B cell (primary cell): ENCODE results near the gene DOK7. TPM values are rescaled to one million over a fixed set of nuclear protein-coding genes. Genes with fewer than 3 reads are reported as not detected.

Source experiments
- ATAC-seq: fragments of 200-7000 bp; cut with Tn5 transposase; one replicate; pipeline ENCODE4 v1.10.0; 2021; ENCODE audit warnings: low read depth, mild to moderate bottlenecking, moderate number of reproducible peaks, moderate library complexity
- CTCF ChIA-PET: fragments of 350-600 bp; sonication (Branson Sonifier 250); formaldehyde crosslinking; loops from one replicate; lab custom pipeline; 2021; ENCODE audit warnings: antibody characterized with exemption, inconsistent platforms; lab: Charles Lee
- POLR2A ChIA-PET: fragments of 350-600 bp; sonication (Branson Sonifier 250); formaldehyde crosslinking; loops from one replicate; lab custom pipeline; 2021; ENCODE audit warnings: antibody characterized with exemption; lab: Charles Lee
- DNase-seq: peaks from one replicate; pipeline ENCODE4 v3.0.0; 2013
- H2AFZ ChIP-seq: 2 replicates; pipeline ENCODE4 v1.6.1; 2012; ENCODE audit warnings: mild to moderate bottlenecking, low read depth, low read length; ENCODE audit not compliant: insufficient read depth, poor library complexity, severe bottlenecking
- H3K27ac ChIP-seq, 2 donors: 1 replicate in 1 of 2; 2 replicates in 1 of 2; pipeline ENCODE4 v1.5.1; 2012 to 2013; ENCODE audit warnings: low read length in 2 of 2, mild to moderate bottlenecking in 2 of 2, moderate library complexity in 1 of 2
- H3K27me3 ChIP-seq, 4 experiments: fragments of 200-600 bp in 1 of 4; sonication (generic) in 1 of 4; replicated peaks in 1 of 4; 1 replicate in 2 of 4; 2 replicates in 2 of 4; pipeline versions ENCODE4 v1.6.1 to v1.7.0; 2013 to 2016; ENCODE audit warnings: low read length in 3 of 4, mild to moderate bottlenecking in 2 of 4, mixed read lengths in 1 of 4, moderate library complexity in 1 of 4; ENCODE audit not compliant: insufficient read depth in 4 of 4, control insufficient read depth in 3 of 4; ENCODE audit errors: control extremely low read depth in 1 of 4
- H3K36me3 ChIP-seq, 2 experiments: replicated peaks in 1 of 2; 1 replicate in 1 of 2; 2 replicates in 1 of 2; pipeline versions ENCODE4 v1.6.1 to v1.7.1; 2013; ENCODE audit warnings: low read length in 1 of 2; ENCODE audit not compliant: insufficient read depth in 2 of 2, control insufficient read depth in 1 of 2; ENCODE audit errors: control extremely low read depth in 1 of 2, extremely low read depth in 1 of 2
- H3K4me1 ChIP-seq, 2 donors: fragments of 200-600 bp in 1 of 2; sonication (generic) in 1 of 2; 1 replicate in 1 of 2; 2 replicates in 1 of 2; pipeline versions ENCODE4 v1.5.1 to v1.6.1; 2013 to 2017; ENCODE audit warnings: low read length in 2 of 2; ENCODE audit not compliant: control insufficient read depth in 2 of 2, insufficient read depth in 2 of 2
- H3K4me2 ChIP-seq: replicated peaks from 2 replicates; pipeline ENCODE3; 2012; ENCODE audit warnings: mild to moderate bottlenecking, low read depth, low read length; ENCODE audit not compliant: poor library complexity, severe bottlenecking
- H3K4me3 ChIP-seq, 5 experiments: fragments of 200-600 bp in 1 of 5; sonication (generic) in 1 of 5; 1 replicate in 3 of 5; 2 replicates in 2 of 5; pipeline versions ENCODE4 v1.5.1 to v1.7.0; 2011 to 2016; ENCODE audit warnings: low read length in 4 of 5, mild to moderate bottlenecking in 4 of 5, low read depth in 2 of 5, control low read depth in 1 of 5, moderate library complexity in 1 of 5; ENCODE audit not compliant: insufficient read depth in 1 of 5; ENCODE audit errors: control extremely low read depth in 1 of 5, extremely low read depth in 1 of 5
- H3K79me2 ChIP-seq: fragments of 200-600 bp; sonication (generic); one replicate; pipeline ENCODE4 v1.6.0; 2016; ENCODE audit warnings: low read length; ENCODE audit not compliant: control insufficient read depth, insufficient read depth
- H3K9ac ChIP-seq: fragments of 200-600 bp; sonication (generic); 2 replicates; pipeline ENCODE4 v1.6.1; 2017; ENCODE audit warnings: mild to moderate bottlenecking, low read length, moderate library complexity
- H3K9me3 ChIP-seq, 3 donors: one replicate each; pipeline versions ENCODE4 v1.6.1 to v1.7.1; 2013; ENCODE audit warnings: low read length in 2 of 3; ENCODE audit not compliant: control insufficient read depth in 2 of 3, insufficient read depth in 1 of 3; ENCODE audit errors: control extremely low read depth in 1 of 3
- H4K20me1 ChIP-seq: 2 replicates; pipeline ENCODE4 v1.6.0; 2012; ENCODE audit warnings: mild to moderate bottlenecking, low read length; ENCODE audit not compliant: insufficient read depth, control insufficient read depth, poor library complexity, severe bottlenecking
- H3K27ac Mint-ChIP-seq: one replicate; pipeline ENCODE4 v1.8.0; 2021; ENCODE audit warnings: mixed read lengths
- H3K27me3 Mint-ChIP-seq: one replicate; pipeline ENCODE4 v1.8.0; 2021; ENCODE audit warnings: mixed read lengths
- H3K4me1 Mint-ChIP-seq: one replicate; pipeline ENCODE4 v1.8.0; 2021; ENCODE audit warnings: mixed read lengths
- H3K4me3 Mint-ChIP-seq: one replicate; pipeline ENCODE4 v1.8.0; 2021; ENCODE audit warnings: mixed read lengths
- H3K9me3 Mint-ChIP-seq: one replicate; pipeline ENCODE4 v1.8.0; 2022; ENCODE audit warnings: mixed read lengths; ENCODE audit not compliant: insufficient read depth
- CTCF ChIP-seq: fragments of 200-600 bp; IDR thresholded peaks from one replicate; pipeline ENCODE4 v1.8.0; 2022; ENCODE audit warnings: antibody characterized with exemption, mild to moderate bottlenecking
- EZH2 ChIP-seq: IDR thresholded peaks from 2 replicates; pipeline ENCODE4 v1.6.1; 2012; ENCODE audit warnings: borderline replicate concordance, low read depth, mild to moderate bottlenecking, moderate library complexity, low read length; ENCODE audit not compliant: insufficient read depth, poor library complexity, severe bottlenecking
- WGBS: methylation state at CpG from one replicate; pipeline ENCODE4 v1.1.5; 2013; ENCODE audit warnings: missing lambda C conversion rate; ENCODE audit not compliant: insufficient coverage; 5-methylcytosine and 5-hydroxymethylcytosine counted together
- intact Hi-C: fragments of 100-400 bp; cut with micrococcal nuclease; formaldehyde crosslinking; loops from one replicate; pipeline ENCODE4 v1.10.0; 2022
- polyA plus RNA-seq: library from polyadenylated mRNA; depleted of rRNA; stranded (reverse); fragments of >200 nt; gene quantifications from 2 replicates; pipeline ENCODE4 v1.2.3, GENCODE V29; 2012
- total RNA-seq, 2 donors: library from RNA; stranded (reverse); fragments of 120-200 nt in 1 of 2; gene quantifications; 1 replicate in 1 of 2; 2 replicates in 1 of 2; pipeline versions ENCODE4 v1.2.3 to v1.2.4, GENCODE V29; 2013 to 2022

DOK7 gene
- total and polyA plus RNA-seq, 2 donors (not counting 1 experiment from before 2014, with no cell fraction given): 24.1 to 24.8 TPM

- no peaks in the 10 kb centered on the region for H3K27me3 ChIP-seq
- no peak overlapping the region for H3K4me2 ChIP-seq
- no peak overlapping the region for H3K4me3 Mint-ChIP-seq
- no peak for ATAC-seq
- H3K4me3 ChIP-seq: no peak overlapping the region
- intact Hi-C loops: no loop called here
- CTCF ChIA-PET: interaction anchor here (1.2 to 4.1 kb wide), 3 partner anchors 27 to 168 kb away, joined by 4 to 17 read pairs (median 6); no protein-coding TSS in a partner anchor
- H3K4me1 Mint-ChIP-seq: no peaks in the 10 kb centered on the region
- WGBS: 96% methylated on average over 18 of the region's 18 CpGs
- H3K27me3 Mint-ChIP-seq: no peaks in the 10 kb centered on the region
- no peak overlapping the region for H3K27ac Mint-ChIP-seq
- TF ChIP-seq CTCF: no peak
- TF ChIP-seq EZH2: no peak
- H3K9me3 ChIP-seq: peaks cover 0 to 5% (median 0%) of the 10 kb centered on the region in 3 donors
- POLR2A ChIA-PET: no interaction called here
- no peak for DNase-seq
- no peak overlapping the region for H2AFZ ChIP-seq
- no peak overlapping the region for H3K9ac ChIP-seq
- peaks cover 0 to 79% of the 10 kb centered on the region in 2 experiments for H3K36me3 ChIP-seq
- peaks cover 4% of the 10 kb centered on the region for H3K79me2 ChIP-seq
- no peaks in the 10 kb centered on the region for H3K9me3 Mint-ChIP-seq
- H3K27ac ChIP-seq: no peak overlapping the region
- peaks cover 30% of the 10 kb centered on the region for H4K20me1 ChIP-seq
- no peaks in the 10 kb centered on the region for H3K4me1 ChIP-seq
These were observed 50.7 kb downstream of the DOK7 start for GRCh38 chr4:3513807-3514206.

GRCh38 chr4:3514221-3514780 lies 51.2 kb downstream of the DOK7 start:
- intact Hi-C loops: no loop called here
- DNase-seq: no peak
- Mint-ChIP-seq H3K27me3 (no peaks in the 10 kb centered on the region), H3K27ac (no peak overlapping the region), H3K9me3 (no peaks in the 10 kb centered on the region), H3K4me1 (no peaks in the 10 kb centered on the region), H3K4me3 (no peak overlapping the region)
- Histone ChIP-seq H3K27me3 (no peaks in the 10 kb centered on the region), H3K9me3 (peaks cover 0 to 5% (median 0%) of the 10 kb centered on the region in 3 donors), H3K36me3 (peaks cover 0 to 81% of the 10 kb centered on the region in 2 experiments), H3K9ac (no peak overlapping the region), H2AFZ (no peak overlapping the region), H3K4me1 (no peaks in the 10 kb centered on the region), H3K4me3 (no peak overlapping the region), H4K20me1 (peaks cover 32% of the 10 kb centered on the region), H3K79me2 (peaks cover 7% of the 10 kb centered on the region), H3K27ac (no peak overlapping the region), H3K4me2 (no peak overlapping the region)
- ChIA-PET CTCF (interaction anchor here (1.5 to 4.1 kb wide), 2 partner anchors 34 to 168 kb away, joined by 6 to 17 read pairs; no protein-coding TSS in a partner anchor), POLR2A (no interaction called here)
- no peak for ATAC-seq
- 96% methylated on average over 17 of the region's 17 CpGs for WGBS
- TF ChIP-seq CTCF: no peak
- no peak for TF ChIP-seq EZH2
